GM12892 (cell line): Measurements from ENCODE around the gene CAMK2B.

Experiments used
- POLR2A ChIP-seq: IDR thresholded peaks from 2 replicates; pipeline ENCODE4 v1.6.1; 2011; ENCODE audit warnings: low read depth, low read length, control low read depth
- TAF1 ChIP-seq: IDR thresholded peaks from 2 replicates; pipeline ENCODE4 v1.6.1; 2011; ENCODE audit warnings: low read depth, mild to moderate bottlenecking, control low read depth, low read length, borderline replicate concordance

- TF ChIP-seq POLR2A: no peak
- no peak for TF ChIP-seq TAF1
Observed at GRCh38 chr7:44275957-44276570, 49.3 kb downstream of the CAMK2B start.
